ENCODE results near the gene KRTAP10-3.

GRCh38 chr21:44548381-44548780 is 10.2 kb downstream of the KRTAP10-3 start:
- no peak for TF ChIP-seq POLR2A (IDR thresholded peaks at IDR 0.05)
- no peak for TF ChIP-seq POLR2AphosphoS5 (IDR thresholded peaks at IDR 0.05)
- no peak for TF ChIP-seq CTCF (IDR thresholded peaks at IDR 0.05)

All from breast epithelium (tissue), 3 donors.